Prostate gland (tissue), 2 donors: Measurements from ENCODE around the gene KCNJ6. TPM values are rescaled to one million over a fixed set of nuclear protein-coding genes. Genes with fewer than 3 reads are reported as not detected.

Experiments
- DNase-seq: peaks from one replicate; pipeline ENCODE4 v3.0.0-alpha.2; 2019; ENCODE audit warnings: low spot score
- H3K27ac ChIP-seq, 2 donors: fragments of 200-600 bp; sonication (generic); 2 replicates each; pipeline ENCODE4 v1.5.1; 2017 to 2019
- H3K27me3 ChIP-seq: fragments of 200-600 bp; sonication (generic); replicated peaks from 2 replicates; pipeline ENCODE4 v1.5.1; 2019; ENCODE audit not compliant: insufficient read depth
- H3K36me3 ChIP-seq, 2 donors: fragments of 200-600 bp; sonication (generic); 1 replicate in 1 of 2; 2 replicates in 1 of 2; pipeline versions ENCODE4 v1.5.1 to v1.8.1; 2017 to 2019
- H3K4me1 ChIP-seq: fragments of 200-600 bp; sonication (generic); replicated peaks from 2 replicates; pipeline ENCODE4 v1.5.1; 2019
- H3K4me3 ChIP-seq, 2 donors: fragments of 200-600 bp; sonication (generic); 2 replicates each; pipeline ENCODE4 v1.5.1; 2017 to 2019
- H3K9me3 ChIP-seq: fragments of 200-600 bp; sonication (generic); 2 replicates; pipeline ENCODE4 v1.5.1; 2017
- CTCF ChIP-seq, 4 experiments: fragments of 200-600 bp in 2 of 4; fragments of 450-650 bp in 2 of 4; sonication (generic) in 2 of 4; IDR thresholded peaks; 1 replicate in 3 of 4; 2 replicates in 1 of 4; pipeline ENCODE4 v1.5.1; 2016 to 2019; ENCODE audit warnings: antibody characterized with exemption in 4 of 4, mild to moderate bottlenecking in 2 of 4, moderate library complexity in 2 of 4
- POLR2A ChIP-seq: fragments of 450-650 bp; IDR thresholded peaks from one replicate; pipeline ENCODE4 v1.6.1; 2016; ENCODE audit warnings: antibody characterized with exemption, mild to moderate bottlenecking
- POLR2AphosphoS5 ChIP-seq: sonication (generic); formaldehyde crosslinking; IDR thresholded peaks from one replicate; pipeline ENCODE4 v1.6.1; 2017; ENCODE audit warnings: antibody characterized with exemption
- WGBS: methylation state at CpG from one replicate; pipeline ENCODE4 v1.1.5; 2018; 5-methylcytosine and 5-hydroxymethylcytosine counted together
- intact Hi-C: fragments of 100-400 bp; cut with DNase I; formaldehyde crosslinking; loops from one replicate; pipeline ENCODE4 v1.14.2; 2022
- total RNA-seq, 2 donors: library from RNA; depleted of rRNA; stranded (reverse); fragments of >200 nt; gene quantifications; one replicate each; pipeline ENCODE4 v1.1.0, GENCODE V29; 2016

KCNJ6 gene
- total RNA-seq, 2 donors from 2014 or later = 0.23 to 0.36 TPM

GRCh38 chr21:37908691-37909090 is 7.6 kb downstream of the KCNJ6 start:
- TF ChIP-seq POLR2A (no peak), CTCF (IDR thresholded peaks at IDR 0.05) (no peak), POLR2AphosphoS5 (no peak)
- Histone ChIP-seq H3K27ac (no peak overlapping the region), H3K4me1 (no peaks in the 10 kb centered on the region), H3K9me3 (no peaks in the 10 kb centered on the region), H3K4me3 (no peak overlapping the region), H3K27me3 (no peaks in the 10 kb centered on the region), H3K36me3 (no peaks in the 10 kb centered on the region)
- no peak for DNase-seq
- intact Hi-C loops = no loop called here
- 79% methylated on average over 2 of the region's 2 CpGs for WGBS

- no peak for TF ChIP-seq POLR2A
- no peak for TF ChIP-seq POLR2AphosphoS5
- TF ChIP-seq CTCF (IDR thresholded peaks at IDR 0.05) = no peak
- Histone ChIP-seq H3K9me3 (no peaks in the 10 kb centered on the region), H3K27me3 (no peaks in the 10 kb centered on the region), H3K27ac (no peak overlapping the region), H3K36me3 (no peaks in the 10 kb centered on the region), H3K4me3 (no peak overlapping the region), H3K4me1 (no peaks in the 10 kb centered on the region)
- WGBS = 72% methylated on average over 4 of the region's 4 CpGs
- intact Hi-C loops = no loop called here
- DNase-seq = no peak
Measured at GRCh38 chr21:37907076-37907475, 9.2 kb downstream of the KCNJ6 start.

GRCh38 chr21:37905291-37905690 is 11.0 kb downstream of the KCNJ6 start:
- DNase-seq = no peak
- H3K4me1 ChIP-seq = no peaks in the 10 kb centered on the region
- intact Hi-C loops = no loop called here
- H3K4me3 ChIP-seq = no peak overlapping the region
- no peaks in the 10 kb centered on the region for H3K36me3 ChIP-seq
- no peaks in the 10 kb centered on the region for H3K27me3 ChIP-seq
- TF ChIP-seq POLR2AphosphoS5 = no peak
- TF ChIP-seq CTCF (IDR thresholded peaks at IDR 0.05) = no peak
- no peak for TF ChIP-seq POLR2A
- no peak overlapping the region for H3K27ac ChIP-seq
- no peaks in the 10 kb centered on the region for H3K9me3 ChIP-seq
- WGBS = 96% methylated on average over 5 of the region's 5 CpGs

GRCh38 chr21:37904856-37905255 is 11.4 kb downstream of the KCNJ6 start:
- WGBS = 48% methylated on average over 4 of the region's 4 CpGs
- intact Hi-C loops = no loop called here
- Histone ChIP-seq H3K36me3 (no peaks in the 10 kb centered on the region), H3K9me3 (no peaks in the 10 kb centered on the region), H3K4me3 (no peak overlapping the region), H3K4me1 (no peaks in the 10 kb centered on the region), H3K27ac (no peak overlapping the region), H3K27me3 (no peaks in the 10 kb centered on the region)
- no peak for DNase-seq
- TF ChIP-seq POLR2AphosphoS5 (peak; percentile 20), POLR2A (no peak), CTCF (IDR thresholded peaks at IDR 0.05) (no peak)

- no peaks in the 10 kb centered on the region for H3K9me3 ChIP-seq
- TF ChIP-seq POLR2A (no peak), POLR2AphosphoS5 (no peak), CTCF (IDR thresholded peaks at IDR 0.05) (no peak)
- H3K27me3 ChIP-seq = no peaks in the 10 kb centered on the region
- no peaks in the 10 kb centered on the region for H3K36me3 ChIP-seq
- DNase-seq = no peak
- intact Hi-C loops = no loop called here
- no peak overlapping the region for H3K27ac ChIP-seq
- WGBS = 85% methylated on average over 2 of the region's 2 CpGs
- H3K4me1 ChIP-seq = no peaks in the 10 kb centered on the region
- no peak overlapping the region for H3K4me3 ChIP-seq
Measured at GRCh38 chr21:37903396-37903795, 12.9 kb downstream of the KCNJ6 start.
